Adrenal gland (tissue), 12 donors: ENCODE measurements around the gene CTNND2. TPM values are rescaled to one million over a fixed set of nuclear protein-coding genes. Genes with fewer than 3 reads are reported as not detected.
A peak's percentile ranks its signal among the peaks of the same experiment; 100 is the strongest.

Experiments used
- DNase-seq, 7 donors: peaks; one replicate each; pipeline ENCODE4 v3.0.0-alpha.2; 2019 to 2020
- H3K27ac ChIP-seq, 5 donors: fragments of 200-600 bp; sonication (generic) in 4 of 5; 1 replicate in 3 of 5; 2 replicates in 2 of 5; pipeline versions ENCODE4 v1.5.1 to v1.8.0; 2016 to 2020; ENCODE audit warnings: mild to moderate bottlenecking in 1 of 5
- H3K27me3 ChIP-seq: fragments of 200-600 bp; 2 replicates; pipeline ENCODE4 v1.8.0; 2021
- H3K36me3 ChIP-seq, 2 donors: fragments of 200-600 bp; replicated peaks in 1 of 2; 1 replicate in 1 of 2; 2 replicates in 1 of 2; pipeline versions ENCODE4 v1.5.1 to v1.8.0; 2018 to 2022
- H3K4me1 ChIP-seq, 2 donors: fragments of 200-600 bp; replicated peaks in 1 of 2; 1 replicate in 1 of 2; 2 replicates in 1 of 2; pipeline versions ENCODE4 v1.5.1 to v1.8.0; 2018 to 2021
- H3K4me3 ChIP-seq, 4 donors: fragments of 200-600 bp; sonication (generic) in 3 of 4; one replicate each; pipeline ENCODE4 v1.5.1; 2016 to 2018
- H3K9me3 ChIP-seq, 3 donors: fragments of 200-600 bp; sonication (generic) in 1 of 3; replicated peaks in 1 of 3; 1 replicate in 2 of 3; 2 replicates in 1 of 3; pipeline versions ENCODE4 v1.5.1 to v1.8.0; 2016 to 2021
- CTCF ChIP-seq, 6 experiments: fragments of 450-650 bp in 4 of 6; fragments of 200-600 bp in 2 of 6; sonication (generic) in 1 of 6; IDR thresholded peaks; 1 replicate in 5 of 6; 2 replicates in 1 of 6; pipeline versions ENCODE4 v1.5.1 to v1.8.0; 2016 to 2021; ENCODE audit warnings: antibody characterized with exemption in 6 of 6, mild to moderate bottlenecking in 2 of 6, moderate library complexity in 1 of 6
- POLR2A ChIP-seq, 2 donors: fragments of 450-650 bp; IDR thresholded peaks; one replicate each; pipeline ENCODE4 v1.6.1; 2017; ENCODE audit warnings: antibody characterized with exemption in 2 of 2, mild to moderate bottlenecking in 2 of 2, moderate library complexity in 1 of 2
- WGBS, 4 donors: extraction: QIAGEN DNeasy Blood & Tissue Kit in 2 of 4; methylation state at CpG; one replicate each; pipeline versions ENCODE4 v1.1.5 to v1.1.7; 2013 to 2017; 5-methylcytosine and 5-hydroxymethylcytosine counted together
- intact Hi-C, 2 donors: fragments of 100-400 bp; cut with DNase I; formaldehyde crosslinking; loops; one replicate each; pipeline versions ENCODE4 v1.14.1 to v1.15.0; 2022 to 2023
- polyA plus RNA-seq, 3 donors: library from polyadenylated mRNA; stranded (reverse); fragments of 200-250 nt in 2 of 3; fragments of 350-450 nt in 1 of 3; fragmentation: Illumina TruSeq in 1 of 3; extraction: RNeasy Lipid Tissue Mini Kit (QIAGEN cat#74804) in 1 of 3; gene quantifications; one replicate each; pipeline ENCODE4 v1.2.3, GENCODE V29; 2013 to 2014
- total RNA-seq, 9 donors: library from RNA; depleted of rRNA in 4 of 9; stranded (reverse); fragments of >200 nt in 4 of 9; fragments of 120-200 nt in 1 of 9; fragmentation: NEBNext Ultra II Directional in 1 of 9; extraction: Animal tissue kit (Norgen Biotek cat#: 25700) in 1 of 9; gene quantifications; one replicate each; pipeline versions ENCODE4 v1.1.0 to v1.2.4, GENCODE V29; 2013 to 2023
- donor health status: healthy with polysubstance abuse.
- donor health status: Bipolar disorder and iron deficiency.
- donor health status: DM: yes; HTN: yes; CAD: no.
- donor health status: DM: no; HTN: no; CAD: no.
- donor health status: DM: no; HTN: no; CAD: no.
- donor health status: DM: yes; HTN: yes; CAD: no.

The CTNND2 gene
- total and polyA plus RNA-seq, 12 donors = 0.34 to 4.2 (median 1.1) TPM; not detected in 1

- TF ChIP-seq POLR2A (IDR thresholded peaks at IDR 0.05) = no peak
- no peak for TF ChIP-seq CTCF (IDR thresholded peaks at IDR 0.05)
- H3K4me3 ChIP-seq = no peak overlapping the region
- 63 to 76% (median 71%) methylated on average over 1 of the region's 1 CpG for WGBS, 4 donors
- no peaks in the 10 kb centered on the region for H3K4me1 ChIP-seq
- no peak overlapping the region for H3K27ac ChIP-seq
- no peaks in the 10 kb centered on the region for H3K27me3 ChIP-seq
- intact Hi-C loops = no loop called here
- no peaks in the 10 kb centered on the region for H3K36me3 ChIP-seq
- DNase-seq = no peak
- no peaks in the 10 kb centered on the region for H3K9me3 ChIP-seq
Observed at GRCh38 chr5:11734369-11734768, 169.9 kb downstream of the CTNND2 start.

GRCh38 chr5:11733840-11734192 lies 170.4 kb downstream of the CTNND2 start:
- H3K27ac ChIP-seq = no peak overlapping the region
- no peaks in the 10 kb centered on the region for H3K9me3 ChIP-seq
- no peak for DNase-seq
- 71 to 81% (median 76%) methylated on average over 4 of the region's 4 CpGs for WGBS, 4 donors
- H3K4me1 ChIP-seq = no peaks in the 10 kb centered on the region
- intact Hi-C loops = no loop called here
- H3K36me3 ChIP-seq = no peaks in the 10 kb centered on the region
- no peaks in the 10 kb centered on the region for H3K27me3 ChIP-seq
- TF ChIP-seq CTCF (IDR thresholded peaks at IDR 0.05) (no peak), POLR2A (IDR thresholded peaks at IDR 0.05) (no peak)
- H3K4me3 ChIP-seq = no peak overlapping the region

GRCh38 chr5:11733185-11733839 lies 170.9 kb downstream of the CTNND2 start:
- intact Hi-C loops = no loop called here
- WGBS, 4 donors = 64 to 74% (median 67%) methylated on average over 2 of the region's 2 CpGs
- H3K4me1 ChIP-seq = no peaks in the 10 kb centered on the region

GRCh38 chr5:11724940-11725339 lies 179.3 kb downstream of the CTNND2 start:
- Histone ChIP-seq H3K4me3 (no peak overlapping the region), H3K27me3 (no peaks in the 10 kb centered on the region)
- intact Hi-C loops = no loop called here

More at GRCh38 chr5:11733185-11733839, 170.9 kb downstream of the CTNND2 start:
- no peak for DNase-seq
- H3K4me3 ChIP-seq = no peak overlapping the region
- no peaks in the 10 kb centered on the region for H3K36me3 ChIP-seq
- no peak overlapping the region for H3K27ac ChIP-seq
- H3K27me3 ChIP-seq = no peaks in the 10 kb centered on the region
- no peaks in the 10 kb centered on the region for H3K9me3 ChIP-seq
- TF ChIP-seq CTCF (IDR thresholded peaks at IDR 0.05) = no peak
- TF ChIP-seq POLR2A (IDR thresholded peaks at IDR 0.05) = no peak

More at GRCh38 chr5:11724940-11725339, 179.3 kb downstream of the CTNND2 start:
- WGBS, 4 donors = 49 to 63% (median 55%) methylated on average over 3 of the region's 3 CpGs
- no peaks in the 10 kb centered on the region for H3K36me3 ChIP-seq
- peak in 1 of 7 donors; percentile 86 for DNase-seq
- no peak overlapping the region for H3K27ac ChIP-seq
- H3K9me3 ChIP-seq = no peaks in the 10 kb centered on the region
- TF ChIP-seq POLR2A (IDR thresholded peaks at IDR 0.05) = no peak
- TF ChIP-seq CTCF (IDR thresholded peaks at IDR 0.05) = no peak
- H3K4me1 ChIP-seq = no peaks in the 10 kb centered on the region
